ENCODE results near the gene STYX.

Gene STYX

GRCh38 chr14:52729585-52729924 lies 411 bp upstream of the STYX start:
- peak overlapping the region; percentile 62 to 96 for H3K27ac ChIP-seq
- no peak for TF ChIP-seq CTCF (IDR thresholded peaks at IDR 0.05)

GRCh38 chr14:52730709-52731111 lies 744 bp downstream of the STYX start:
- no peak for DNase-seq (ENCODE audit: low spot score)
- Histone ChIP-seq H3K4me3 (peak overlapping the region; percentile 97), H3K27ac (peak overlapping the region; percentile 73 to 96)
- no peak for TF ChIP-seq CTCF (IDR thresholded peaks at IDR 0.05)

More at GRCh38 chr14:52729585-52729924, 411 bp upstream of the STYX start:
- DNase-seq (ENCODE audit: low spot score): no peak
- peak overlapping the region; percentile 97 for H3K4me3 ChIP-seq

- no peak for DNase-seq (ENCODE audit: low spot score)
- H3K27ac ChIP-seq: no peak overlapping the region
- TF ChIP-seq CTCF (IDR thresholded peaks at IDR 0.05): no peak
- no peak overlapping the region for H3K4me3 ChIP-seq
These were observed 3.9 kb downstream of the STYX start for GRCh38 chr14:52733824-52734223.

- DNase-seq (ENCODE audit: low spot score): no peak
- no peak overlapping the region for H3K4me3 ChIP-seq
- no peak for TF ChIP-seq CTCF (IDR thresholded peaks at IDR 0.05)
- H3K27ac ChIP-seq: no peak overlapping the region
These were observed 6.0 kb downstream of the STYX start for GRCh38 chr14:52735921-52736489.

- no peak for DNase-seq (ENCODE audit: low spot score)
- Histone ChIP-seq H3K27ac (no peak overlapping the region), H3K4me3 (no peak overlapping the region)
- TF ChIP-seq CTCF (IDR thresholded peaks at IDR 0.05): no peak
These were observed 8.4 kb downstream of the STYX start for GRCh38 chr14:52738409-52738808.

GRCh38 chr14:52740751-52741150 lies 10.8 kb downstream of the STYX start:
- H3K4me3 ChIP-seq: no peak overlapping the region
- DNase-seq (ENCODE audit: low spot score): no peak
- no peak for TF ChIP-seq CTCF (IDR thresholded peaks at IDR 0.05)
- no peak overlapping the region for H3K27ac ChIP-seq

- no peak for DNase-seq (ENCODE audit: low spot score)
- H3K4me3 ChIP-seq: no peak overlapping the region
- no peak for TF ChIP-seq CTCF (IDR thresholded peaks at IDR 0.05)
- H3K27ac ChIP-seq: peak overlapping the region in 1 of 2 donors; percentile 25
These were observed 11.9 kb downstream of the STYX start for GRCh38 chr14:52741865-52742264.

Measured in coronary artery (tissue), 2 donors.